ENCODE results near the gene CDK6.

DNA sequence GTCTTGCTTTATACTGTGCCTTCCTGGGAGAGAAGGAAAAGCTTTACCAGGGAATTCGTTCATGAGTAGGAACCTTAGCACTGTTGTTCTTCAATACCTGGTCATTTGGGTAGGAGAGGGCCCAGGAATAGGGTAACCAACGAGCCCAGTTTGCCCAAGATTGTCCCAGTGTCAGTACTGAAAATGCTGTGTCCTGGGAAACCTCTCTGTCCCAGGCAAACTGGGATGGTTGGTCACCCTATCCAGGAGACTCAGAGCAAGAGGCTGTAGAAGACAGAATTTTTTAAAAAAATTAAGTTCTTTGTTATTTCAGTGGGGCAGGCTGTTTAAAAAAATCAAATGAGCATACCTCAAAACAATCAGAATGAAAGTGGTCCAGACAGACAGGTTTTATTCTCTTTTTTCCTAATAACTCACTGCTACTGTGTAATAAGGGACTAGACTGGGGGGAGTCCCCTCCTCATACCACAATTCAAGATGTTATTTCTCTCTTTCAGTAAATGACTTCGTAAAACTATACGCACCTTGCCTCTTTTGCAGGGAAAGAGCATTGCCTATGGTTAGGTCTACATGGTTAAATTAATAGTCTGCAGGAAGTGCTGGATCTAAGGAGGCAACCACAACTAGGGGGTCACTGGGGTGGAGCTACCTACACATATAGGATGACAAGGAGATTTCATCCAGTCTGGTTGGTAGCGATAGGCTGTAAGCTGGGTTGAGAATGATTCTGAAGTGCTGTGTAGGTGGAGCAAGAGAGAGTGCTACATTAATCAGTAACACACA, 205.1 kb downstream of the CDK6 start:
- TF ChIP-seq RAD21 (IDR thresholded peaks at IDR 0.05) (no peak), EGR1 (IDR thresholded peaks at IDR 0.05; ENCODE audit: low read depth in 2 of 2) (no peak), FOXA1 (IDR thresholded peaks at IDR 0.05) (no peak), JUND (IDR thresholded peaks at IDR 0.05) (no peak)
- TF ChIP-seq, protein P1, sequence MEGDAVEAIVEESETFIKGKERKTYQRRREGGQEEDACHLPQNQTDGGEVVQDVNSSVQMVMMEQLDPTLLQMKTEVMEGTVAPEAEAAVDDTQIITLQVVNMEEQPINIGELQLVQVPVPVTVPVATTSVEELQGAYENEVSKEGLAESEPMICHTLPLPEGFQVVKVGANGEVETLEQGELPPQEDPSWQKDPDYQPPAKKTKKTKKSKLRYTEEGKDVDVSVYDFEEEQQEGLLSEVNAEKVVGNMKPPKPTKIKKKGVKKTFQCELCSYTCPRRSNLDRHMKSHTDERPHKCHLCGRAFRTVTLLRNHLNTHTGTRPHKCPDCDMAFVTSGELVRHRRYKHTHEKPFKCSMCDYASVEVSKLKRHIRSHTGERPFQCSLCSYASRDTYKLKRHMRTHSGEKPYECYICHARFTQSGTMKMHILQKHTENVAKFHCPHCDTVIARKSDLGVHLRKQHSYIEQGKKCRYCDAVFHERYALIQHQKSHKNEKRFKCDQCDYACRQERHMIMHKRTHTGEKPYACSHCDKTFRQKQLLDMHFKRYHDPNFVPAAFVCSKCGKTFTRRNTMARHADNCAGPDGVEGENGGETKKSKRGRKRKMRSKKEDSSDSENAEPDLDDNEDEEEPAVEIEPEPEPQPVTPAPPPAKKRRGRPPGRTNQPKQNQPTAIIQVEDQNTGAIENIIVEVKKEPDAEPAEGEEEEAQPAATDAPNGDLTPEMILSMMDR (IDR thresholded peaks at IDR 0.05; ENCODE audit: low read depth, low read length, missing input control), result no peak
- TF ChIP-seq, protein P2, sequence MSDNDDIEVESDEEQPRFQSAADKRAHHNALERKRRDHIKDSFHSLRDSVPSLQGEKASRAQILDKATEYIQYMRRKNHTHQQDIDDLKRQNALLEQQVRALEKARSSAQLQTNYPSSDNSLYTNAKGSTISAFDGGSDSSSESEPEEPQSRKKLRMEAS (IDR thresholded peaks at IDR 0.05), result no peak

Data from liver (tissue), 3 donors.